NCI-H446 (cell line): Measurements from ENCODE around the gene EFCAB13.
"Not testable (repeated sequence)": the region's sequence is repeated elsewhere in the genome, so short reads cannot be mapped to it uniquely, and the experiment has no call there.

Experiments
- DNase-seq, 2 experiments: peaks; one replicate each; lab custom pipeline; 2025; lab: John Stamatoyannopoulos, UW

EFCAB13 gene

DNA sequence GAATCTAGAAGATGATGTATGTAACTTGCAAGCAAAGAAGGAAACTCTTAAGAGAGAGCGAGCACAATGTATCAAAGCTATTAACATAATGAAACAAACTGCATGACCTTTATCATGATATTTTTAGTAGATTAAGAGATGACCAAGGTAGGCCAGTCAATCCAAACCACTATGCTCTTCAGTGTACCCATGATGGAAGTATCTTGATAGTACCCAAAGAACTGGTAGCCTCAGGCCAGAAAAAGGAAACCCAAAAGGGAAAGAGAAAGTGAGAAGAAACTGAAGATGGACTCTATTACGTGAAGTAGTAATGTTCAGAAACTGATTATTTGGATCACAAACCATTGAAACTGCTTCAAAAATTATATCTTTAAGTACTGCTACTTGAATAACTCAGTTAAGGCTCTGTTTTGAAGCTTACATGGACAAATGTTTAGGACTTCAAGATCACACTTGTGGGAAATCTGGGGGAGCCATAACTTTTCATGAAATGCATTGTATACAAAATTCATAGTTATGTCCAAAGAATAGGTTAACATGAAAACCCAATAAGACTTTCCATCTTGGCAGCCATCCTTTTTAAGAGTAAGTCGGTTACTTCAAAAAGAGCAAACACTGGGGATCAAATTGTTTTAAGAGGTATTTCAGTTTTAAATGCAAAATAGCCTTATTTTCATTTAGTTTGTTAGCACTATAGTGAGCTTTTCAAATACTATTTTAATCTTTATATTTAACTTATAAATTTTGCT is 102.3 kb downstream of the EFCAB13 start:
- DNase-seq: not testable (repeated sequence)

DNA sequence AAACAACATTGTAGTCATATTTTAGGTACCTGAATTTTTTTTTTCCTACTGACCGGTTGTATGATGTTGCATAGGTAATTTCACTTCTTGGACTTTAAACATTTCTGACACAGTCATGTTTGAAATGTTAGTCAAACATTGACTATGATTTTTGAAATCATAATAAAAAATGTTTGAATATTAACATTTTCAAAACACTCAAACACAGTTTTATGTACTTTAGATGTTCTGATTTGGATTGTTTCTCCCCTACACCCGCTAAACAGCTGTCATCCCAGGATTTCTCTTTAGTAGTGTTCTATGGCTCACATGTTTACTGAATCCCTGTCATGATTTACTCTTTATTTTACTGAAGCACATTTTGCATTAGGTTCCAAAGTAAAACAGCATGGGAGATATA is 104.2 kb downstream of the EFCAB13 start:
- DNase-seq: no peak

DNA sequence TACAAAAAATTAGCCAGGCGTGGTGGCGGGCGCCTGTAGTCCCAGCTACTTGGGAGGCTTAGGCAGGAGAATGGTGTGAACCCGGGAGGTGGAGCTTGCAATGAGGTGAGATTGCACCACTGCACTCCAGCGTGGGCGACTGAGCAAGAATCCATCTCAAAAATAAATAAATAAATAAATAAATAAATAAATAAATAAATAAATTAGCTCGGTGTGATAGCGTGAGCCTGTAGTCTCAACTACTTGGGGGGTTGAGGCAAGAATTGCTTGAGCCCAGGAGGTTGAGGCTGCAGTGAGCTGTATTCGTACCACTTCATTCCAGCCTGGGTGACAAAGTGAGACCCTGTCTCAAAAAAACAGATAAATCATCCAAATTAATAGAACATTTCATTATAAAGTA is 108.5 kb downstream of the EFCAB13 start:
- DNase-seq: not testable (repeated sequence)

DNA sequence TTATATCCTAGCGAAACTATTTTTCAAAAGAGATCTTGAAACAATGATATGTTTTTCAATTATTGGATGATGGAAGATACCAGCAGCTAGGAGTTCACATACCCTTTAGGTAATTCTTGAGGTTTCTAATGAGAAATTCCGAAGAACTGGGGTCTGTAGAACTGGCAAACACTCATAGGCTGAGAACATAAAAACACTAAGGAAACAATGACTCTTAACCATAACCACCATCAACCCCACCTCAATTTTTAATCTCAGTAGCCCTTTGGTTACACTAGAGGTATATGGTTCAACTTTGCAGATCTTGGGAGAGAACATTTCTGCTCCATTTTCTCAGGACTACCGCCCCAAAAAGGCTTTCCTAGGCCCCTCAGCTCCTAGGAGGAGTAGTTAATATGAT is 141.4 kb downstream of the EFCAB13 start:
- DNase-seq: no peak

DNA sequence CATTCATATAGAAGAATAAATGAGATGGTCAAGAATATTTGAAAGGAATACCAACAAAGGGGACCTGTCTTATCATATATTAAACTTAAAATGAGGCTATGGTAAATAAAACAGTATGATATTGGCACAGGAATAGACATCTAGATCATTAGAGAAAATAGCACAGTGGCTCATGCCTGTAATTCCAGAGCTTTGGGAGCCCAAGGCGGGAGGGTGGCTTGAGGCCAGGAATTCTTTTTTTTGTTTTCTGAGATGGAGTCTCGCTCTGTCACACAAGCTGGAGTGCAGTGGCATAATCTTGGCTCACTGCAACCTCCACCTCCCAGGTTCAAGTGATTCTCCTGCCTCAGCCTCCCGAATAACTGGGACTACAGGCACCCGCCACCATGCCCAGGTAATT is 143.2 kb downstream of the EFCAB13 start:
- not testable (repeated sequence) for DNase-seq

DNA sequence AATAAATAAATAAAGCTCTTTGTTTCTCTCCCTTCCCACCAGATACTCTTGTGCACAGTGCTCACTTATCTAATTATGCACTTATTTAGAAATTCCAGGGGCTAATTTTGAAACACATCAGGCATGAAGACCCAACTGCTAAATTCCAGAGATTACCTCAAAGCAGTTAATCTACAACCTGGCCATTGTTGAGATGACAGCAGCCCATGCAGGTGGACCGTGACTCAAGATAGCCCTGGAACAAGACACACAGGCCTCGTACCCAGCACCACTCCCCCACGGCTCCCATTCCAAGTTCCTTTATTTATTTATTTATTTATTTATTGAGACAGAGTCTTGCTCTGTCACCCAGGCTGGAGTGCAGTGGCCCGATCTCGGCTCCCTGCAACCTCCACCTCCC is 147.1 kb downstream of the EFCAB13 start:
- DNase-seq: no peak

DNA sequence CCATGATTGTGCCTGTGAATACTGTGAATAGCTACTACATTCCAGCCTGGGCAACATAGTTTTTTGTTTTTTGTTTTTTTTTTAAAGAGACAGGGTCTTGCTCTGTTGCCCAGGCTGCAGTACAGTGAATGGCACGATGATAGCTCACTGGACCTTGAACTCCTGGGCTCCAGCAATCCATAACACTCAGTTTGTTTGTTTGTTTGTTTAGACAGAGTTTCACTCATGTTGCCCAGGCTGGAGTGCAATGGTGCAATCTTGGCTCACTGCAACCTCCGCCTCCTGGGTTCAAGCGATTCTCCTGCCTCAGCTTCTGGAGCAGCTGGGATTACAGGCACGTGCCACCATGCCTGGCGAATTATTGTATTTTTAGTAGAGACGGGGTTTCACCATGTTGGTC is 148.3 kb downstream of the EFCAB13 start:
- not testable (repeated sequence) for DNase-seq
